HL-60/S4 treated with retinoic acid at 250 ng/mL for 4 days and 3 days (cell line): ENCODE results near the gene MARCHF2.
"Not testable (repeated sequence)": the region's sequence is repeated elsewhere in the genome, so short reads cannot be mapped to it uniquely, and the experiment has no call there.

Experiments used
- in situ Hi-C: fragments of 300-500 bp; cut with MboI; formaldehyde crosslinking; loops from 2 replicates; pipeline ENCODE4 v1.7.0; 2022; ENCODE audit warnings: low sequenced_read_pairs

The MARCHF2 gene

DNA sequence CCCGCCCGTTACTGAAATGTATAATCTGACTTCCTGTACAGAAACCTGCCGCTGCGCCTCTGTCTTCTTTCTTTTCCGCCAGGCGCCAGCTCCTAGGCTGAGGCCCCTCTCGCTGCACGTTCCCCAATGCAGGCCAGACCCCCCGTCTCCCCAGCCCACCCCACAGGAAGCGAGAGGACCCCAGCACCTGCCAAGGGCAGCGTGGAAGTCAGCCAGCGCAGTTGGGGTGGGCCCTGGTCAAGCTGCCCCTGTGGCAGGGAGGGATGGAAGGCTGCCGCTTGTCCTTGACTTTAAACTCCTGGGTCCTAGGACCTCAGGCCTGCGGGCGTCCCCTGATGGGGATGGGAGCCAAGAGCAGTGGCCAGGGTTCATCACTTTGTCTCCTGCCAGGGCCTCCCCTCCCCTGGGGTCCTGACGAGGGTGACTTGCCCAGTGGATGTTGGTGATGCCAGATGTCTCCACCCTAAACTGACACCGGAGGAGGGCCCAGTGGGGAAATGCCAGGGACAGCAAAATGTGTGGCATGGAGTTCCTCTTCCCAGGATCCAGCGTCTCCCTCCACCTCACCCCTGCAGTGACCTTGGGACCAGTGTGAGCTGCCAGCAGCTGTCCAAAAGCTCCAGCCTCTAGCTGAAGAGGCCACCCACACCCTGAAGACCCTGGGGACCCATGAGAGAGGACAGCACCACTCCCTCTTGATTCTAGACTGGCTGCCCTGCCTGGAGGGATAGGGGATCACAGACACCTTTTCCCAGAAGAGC lies 8.5 kb upstream of the MARCHF2 start:
- in situ Hi-C loops: no loop called here

GRCh38 chr19:8410718-8411117 lies 2.4 kb upstream of the MARCHF2 start:
- in situ Hi-C loops: not testable (repeated sequence)

- in situ Hi-C loops: no loop called here
Measured at GRCh38 chr19:8413629-8413995, 507 bp downstream of the MARCHF2 start.

GRCh38 chr19:8416796-8417195 lies 3.7 kb downstream of the MARCHF2 start:
- in situ Hi-C loops: no loop called here

DNA sequence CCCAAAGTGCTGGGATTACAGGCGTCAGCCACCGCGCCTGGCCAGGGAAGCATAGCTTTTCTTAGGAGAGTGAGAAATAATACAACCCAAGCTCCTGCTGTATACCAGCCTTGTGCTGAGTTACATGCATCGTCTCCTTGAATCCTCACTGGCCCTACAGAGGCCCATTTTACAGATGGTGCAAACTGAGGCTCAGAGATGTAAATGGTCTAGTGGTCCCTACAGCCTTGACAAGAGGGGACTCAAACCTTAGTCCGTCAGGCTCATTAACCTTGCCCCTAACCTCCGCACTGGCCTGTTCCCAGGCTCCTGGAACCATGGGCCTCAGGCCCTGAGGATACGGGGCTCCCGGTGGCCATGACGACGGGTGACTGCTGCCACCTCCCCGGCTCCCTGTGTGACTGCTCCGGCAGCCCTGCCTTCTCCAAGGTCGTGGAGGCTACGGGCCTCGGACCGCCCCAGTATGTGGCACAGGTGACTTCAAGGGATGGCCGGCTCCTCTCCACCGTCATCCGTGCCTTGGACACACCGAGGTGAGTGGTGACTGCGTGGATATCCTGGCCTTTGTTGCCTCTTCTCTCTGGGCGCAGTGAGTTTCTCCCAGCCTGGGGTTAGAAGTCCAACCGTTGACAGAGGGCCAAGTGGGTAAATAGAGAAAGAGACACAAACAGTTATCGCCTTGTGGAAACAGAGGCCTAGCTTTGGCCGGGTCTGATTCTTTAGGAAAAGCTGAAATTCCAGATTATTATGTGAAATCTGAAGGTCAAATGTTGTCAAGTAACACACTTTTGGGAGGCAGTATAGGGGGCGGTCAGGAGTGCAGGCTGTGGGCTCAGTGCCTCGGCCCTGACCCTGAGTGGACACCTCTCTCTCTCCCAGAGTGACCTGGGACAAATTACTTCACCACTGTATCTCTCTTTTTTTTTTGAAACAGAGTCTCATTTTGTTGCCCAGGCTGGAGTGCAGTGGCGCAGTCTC lies 8.7 kb downstream of the MARCHF2 start:
- in situ Hi-C loops: no loop called here

- in situ Hi-C loops: no loop called here
Measured at GRCh38 chr19:8423817-8424223, 10.7 kb downstream of the MARCHF2 start.

DNA sequence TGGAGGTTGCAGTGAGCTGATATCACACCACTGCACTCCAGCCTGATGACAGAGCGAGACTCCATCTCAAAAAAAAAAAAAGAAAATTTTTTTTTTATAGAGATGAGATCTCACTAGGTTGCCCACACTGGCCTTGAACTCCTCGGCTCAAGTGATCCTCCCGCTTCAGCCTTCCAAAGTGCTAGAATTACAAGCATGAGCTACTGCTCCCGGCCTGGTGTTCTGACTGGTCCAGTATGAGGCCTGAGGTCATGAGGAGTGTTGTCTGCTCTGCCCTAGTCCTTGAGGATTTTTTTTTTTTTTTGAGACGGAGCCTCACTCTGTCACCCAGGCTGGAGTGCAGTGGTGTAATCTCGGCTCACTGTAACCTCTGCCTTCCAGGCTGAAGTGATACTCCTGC lies 12.2 kb downstream of the MARCHF2 start:
- in situ Hi-C loops: not testable (repeated sequence)

- in situ Hi-C loops: no loop called here
Measured at GRCh38 chr19:8426283-8426682, 13.2 kb downstream of the MARCHF2 start.

DNA sequence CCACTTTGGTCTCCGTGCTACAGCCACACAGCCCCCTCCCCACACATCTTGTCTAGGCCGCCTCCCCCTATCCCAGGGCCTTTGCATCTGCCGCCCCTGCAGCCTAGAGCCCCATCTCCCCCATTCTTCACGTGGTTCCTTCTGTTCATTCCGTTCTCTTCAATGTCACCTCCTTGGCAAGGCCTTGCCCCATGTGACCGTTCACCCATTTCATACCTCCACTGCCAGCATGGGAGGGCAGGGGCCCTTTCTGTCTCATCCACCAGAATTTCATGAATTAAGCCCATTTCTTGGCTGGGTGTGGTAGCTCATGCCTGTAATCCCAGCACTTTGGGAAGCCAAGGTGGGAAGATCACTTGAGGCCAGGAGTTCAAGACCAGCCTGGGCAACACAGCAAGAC lies 15.9 kb downstream of the MARCHF2 start:
- in situ Hi-C loops: no loop called here

DNA sequence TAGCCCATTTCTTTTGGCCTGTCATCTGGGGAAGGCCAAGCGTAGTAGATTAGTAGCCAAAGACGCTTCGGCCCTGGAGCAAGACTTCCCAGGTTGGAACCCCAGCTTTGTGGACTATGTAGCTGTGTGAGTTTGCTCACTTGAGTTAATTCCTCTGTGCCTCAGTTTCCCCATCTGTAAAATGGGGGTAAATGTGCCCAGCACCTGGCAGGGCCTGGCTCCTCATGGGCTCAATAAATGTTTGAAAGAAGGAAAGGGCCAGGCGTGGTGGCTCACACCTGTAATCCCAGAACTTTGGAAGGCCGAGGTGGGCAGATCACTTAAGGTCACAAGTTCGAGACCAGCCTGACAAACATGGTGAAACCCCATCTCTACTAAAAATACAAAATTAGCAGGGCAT lies 16.7 kb downstream of the MARCHF2 start:
- in situ Hi-C loops: no loop called here

DNA sequence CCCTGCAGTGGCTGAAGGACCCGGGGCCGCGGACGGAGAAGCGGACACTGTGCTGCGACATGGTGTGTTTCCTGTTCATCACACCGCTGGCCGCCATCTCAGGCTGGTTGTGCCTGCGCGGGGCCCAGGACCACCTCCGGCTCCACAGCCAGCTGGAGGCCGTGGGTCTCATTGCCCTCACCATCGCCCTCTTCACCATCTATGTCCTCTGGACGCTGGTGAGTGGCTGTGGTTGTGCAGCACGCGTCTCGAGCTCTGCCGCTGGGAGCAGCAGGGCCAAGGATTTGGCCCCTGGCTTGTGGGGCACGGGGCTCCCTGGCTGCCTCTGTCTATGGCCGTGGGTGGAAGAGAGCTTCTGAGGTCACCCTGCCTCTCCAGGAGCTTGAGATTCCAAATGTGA lies 17.5 kb downstream of the MARCHF2 start:
- in situ Hi-C loops: no loop called here

- in situ Hi-C loops: no loop called here
Measured at GRCh38 chr19:8438236-8438635, 25.1 kb downstream of the MARCHF2 start.

GRCh38 chr19:8441725-8442544 lies 28.8 kb downstream of the MARCHF2 start:
- in situ Hi-C loops: no loop called here

GRCh38 chr19:8444140-8444676 lies 31.1 kb downstream of the MARCHF2 start:
- in situ Hi-C loops: not testable (repeated sequence)

- in situ Hi-C loops: no loop called here
Measured at GRCh38 chr19:8444677-8445487, 31.8 kb downstream of the MARCHF2 start, which contains the start of gene HNRNPM. HNRNPM (plus strand) TSS chr19:8444975; CDS start chr19:8444999, 24 bp downstream.

GRCh38 chr19:8445488-8446001 lies 32.4 kb downstream of the MARCHF2 start:
- in situ Hi-C loops: no loop called here

- in situ Hi-C loops: no loop called here
Measured at GRCh38 chr19:8446061-8446709, 33.1 kb downstream of the MARCHF2 start.

GRCh38 chr19:8449830-8450229 lies 36.7 kb downstream of the MARCHF2 start:
- in situ Hi-C loops: no loop called here

DNA sequence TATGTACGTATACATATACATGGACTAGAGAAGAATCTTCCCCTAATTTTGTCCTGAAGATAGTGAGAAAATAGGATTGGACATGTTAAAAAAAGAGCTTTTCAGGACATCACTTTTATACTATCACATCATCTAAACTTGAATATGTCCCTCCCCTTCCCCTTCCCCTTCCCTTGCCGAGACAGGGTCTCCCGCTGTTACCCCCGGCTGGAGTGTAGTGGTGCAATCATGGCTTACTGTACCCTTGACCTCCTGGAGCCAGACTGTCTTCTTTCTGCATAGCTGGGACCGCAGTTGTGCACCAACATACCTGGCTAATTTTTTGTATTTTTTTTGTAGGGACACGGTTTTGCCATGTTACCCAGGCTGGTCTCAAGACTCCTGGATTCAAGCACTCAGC lies 38.3 kb downstream of the MARCHF2 start:
- in situ Hi-C loops: no loop called here
